ENCODE results near the gene CMSS1.

Gene CMSS1

DNA sequence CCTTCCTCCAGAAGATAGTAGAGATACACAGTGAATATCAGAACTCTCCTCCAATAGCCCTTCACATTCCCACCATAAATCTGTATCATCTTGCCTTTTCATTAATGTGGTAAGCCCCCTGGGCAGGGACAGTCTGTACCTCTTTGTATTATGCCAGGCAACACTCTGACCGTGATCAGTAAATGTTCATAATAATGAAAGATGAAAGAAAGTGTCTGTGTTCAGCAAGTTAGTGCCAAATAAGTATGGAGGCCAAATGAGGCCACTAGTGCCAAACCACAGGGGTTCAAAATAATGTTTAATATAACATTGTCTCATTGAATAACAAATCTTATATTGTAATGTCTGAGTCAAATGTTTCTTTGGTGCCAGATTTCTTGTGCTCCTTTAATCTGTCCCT, 104.3 kb downstream of the CMSS1 start:
- no peak overlapping the region for H2BK5ac ChIP-seq (ENCODE audit: low read length)
- no peaks in the 10 kb centered on the region for H3K27me3 ChIP-seq (ENCODE audit: insufficient read depth, low read length, poor library complexity)
- H3K18ac ChIP-seq (ENCODE audit: low read length): no peak overlapping the region
- H4K5ac ChIP-seq (ENCODE audit: low read length): no peak overlapping the region
- WGBS (ENCODE audit: extremely low coverage, insufficient coverage, low lambda C conversion rate): no CpG with 5 or more reads among the region's 1 CpG
- H3K4me2 ChIP-seq (ENCODE audit: low read length): no peak overlapping the region
- peak overlapping the region; percentile 94 for H2BK15ac ChIP-seq (replicated peaks; ENCODE audit: low read depth)
- H3K36me3 ChIP-seq (ENCODE audit: control insufficient read depth, insufficient read depth, low read length): no peaks in the 10 kb centered on the region
- H3K23ac ChIP-seq (ENCODE audit: low read length): no peak overlapping the region
- H3K4ac ChIP-seq (ENCODE audit: low read depth, low read length): no peak overlapping the region
- no peak overlapping the region for H3K56ac ChIP-seq (ENCODE audit: low read length)
- no peak overlapping the region for H3K4me3 ChIP-seq (ENCODE audit: low read length)
- H3K27ac ChIP-seq (ENCODE audit: low read depth, low read length): no peak overlapping the region
- H3K9ac ChIP-seq (ENCODE audit: low read length): no peak overlapping the region
- H3K79me2 ChIP-seq (ENCODE audit: control insufficient read depth, insufficient read depth, low read length): no peaks in the 10 kb centered on the region
- H3K4me1 ChIP-seq (ENCODE audit: control insufficient read depth, low read depth, low read length): peaks cover 6% of the 10 kb centered on the region
- peaks cover 5% of the 10 kb centered on the region for H3K79me1 ChIP-seq (ENCODE audit: low read length)
- H4K8ac ChIP-seq (ENCODE audit: low read depth, low read length): no peak overlapping the region
- H2AK5ac ChIP-seq (ENCODE audit: low read length): peak overlapping the region; percentile 36
- H2BK120ac ChIP-seq (ENCODE audit: low read depth, low read length): no peak overlapping the region
- DNase-seq: no peak

DNA sequence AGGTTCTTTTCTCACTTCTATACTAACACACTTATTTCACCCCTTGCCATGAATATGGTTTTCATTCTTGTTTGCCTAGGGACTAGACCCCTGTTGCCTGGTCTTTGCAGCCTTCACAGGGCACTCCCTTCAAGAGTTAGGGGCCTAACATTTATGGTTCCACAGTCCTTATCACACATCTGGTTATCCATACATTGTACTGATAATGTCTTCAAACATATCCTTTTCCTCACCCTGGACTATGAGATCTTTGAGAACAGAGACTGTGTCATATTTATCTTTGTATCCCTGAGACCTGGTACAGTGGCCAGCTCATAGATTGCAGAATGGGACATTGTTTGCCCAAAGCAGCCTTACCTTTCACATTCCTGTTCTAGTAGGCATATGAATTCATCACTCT, 106.2 kb downstream of the CMSS1 start:
- no peak overlapping the region for H3K4me3 ChIP-seq (ENCODE audit: low read length)
- no peaks in the 10 kb centered on the region for H3K79me2 ChIP-seq (ENCODE audit: control insufficient read depth, insufficient read depth, low read length)
- no peak overlapping the region for H2BK120ac ChIP-seq (ENCODE audit: low read depth, low read length)
- H3K79me1 ChIP-seq (ENCODE audit: low read length): peaks cover 5% of the 10 kb centered on the region
- H3K27ac ChIP-seq (ENCODE audit: low read depth, low read length): no peak overlapping the region
- no peak overlapping the region for H2AK5ac ChIP-seq (ENCODE audit: low read length)
- no peaks in the 10 kb centered on the region for H3K27me3 ChIP-seq (ENCODE audit: insufficient read depth, low read length, poor library complexity)
- no peak overlapping the region for H3K18ac ChIP-seq (ENCODE audit: low read length)
- no peak overlapping the region for H3K4me2 ChIP-seq (ENCODE audit: low read length)
- H3K4me1 ChIP-seq (ENCODE audit: control insufficient read depth, low read depth, low read length): peaks cover 11% of the 10 kb centered on the region
- H4K8ac ChIP-seq (ENCODE audit: low read depth, low read length): no peak overlapping the region
- no peak overlapping the region for H3K56ac ChIP-seq (ENCODE audit: low read length)
- no peak overlapping the region for H3K4ac ChIP-seq (ENCODE audit: low read depth, low read length)
- H2BK15ac ChIP-seq (replicated peaks; ENCODE audit: low read depth): no peak overlapping the region
- no peaks in the 10 kb centered on the region for H3K36me3 ChIP-seq (ENCODE audit: control insufficient read depth, insufficient read depth, low read length)
- no peak for DNase-seq
- H4K5ac ChIP-seq (ENCODE audit: low read length): no peak overlapping the region
- H2BK5ac ChIP-seq (ENCODE audit: low read length): no peak overlapping the region
- H3K9ac ChIP-seq (ENCODE audit: low read length): no peak overlapping the region
- H3K23ac ChIP-seq (ENCODE audit: low read length): no peak overlapping the region

GRCh38 chr3:99925584-99926230, 108.0 kb downstream of the CMSS1 start:
- no peak overlapping the region for H3K27ac ChIP-seq (ENCODE audit: low read depth, low read length)
- no peak for DNase-seq
- H4K8ac ChIP-seq (ENCODE audit: low read depth, low read length): no peak overlapping the region
- H3K79me2 ChIP-seq (ENCODE audit: control insufficient read depth, insufficient read depth, low read length): no peaks in the 10 kb centered on the region
- peaks cover 5% of the 10 kb centered on the region for H3K79me1 ChIP-seq (ENCODE audit: low read length)
- H3K36me3 ChIP-seq (ENCODE audit: control insufficient read depth, insufficient read depth, low read length): no peaks in the 10 kb centered on the region
- H3K18ac ChIP-seq (ENCODE audit: low read length): peak overlapping the region; percentile 84
- H3K9ac ChIP-seq (ENCODE audit: low read length): no peak overlapping the region
- H2BK5ac ChIP-seq (ENCODE audit: low read length): no peak overlapping the region
- H3K27me3 ChIP-seq (ENCODE audit: insufficient read depth, low read length, poor library complexity): no peaks in the 10 kb centered on the region
- no peak overlapping the region for H3K4me2 ChIP-seq (ENCODE audit: low read length)
- H2BK120ac ChIP-seq (ENCODE audit: low read depth, low read length): peak overlapping the region; percentile 36
- H2AK5ac ChIP-seq (ENCODE audit: low read length): no peak overlapping the region
- H4K5ac ChIP-seq (ENCODE audit: low read length): no peak overlapping the region
- no peak overlapping the region for H3K23ac ChIP-seq (ENCODE audit: low read length)
- WGBS (ENCODE audit: extremely low coverage, insufficient coverage, low lambda C conversion rate): no CpG with 5 or more reads among the region's 4 CpGs
- H2BK15ac ChIP-seq (replicated peaks; ENCODE audit: low read depth): peak overlapping the region; percentile 74
- H3K4me3 ChIP-seq (ENCODE audit: low read length): no peak overlapping the region
- no peak overlapping the region for H3K56ac ChIP-seq (ENCODE audit: low read length)
- H3K4me1 ChIP-seq (ENCODE audit: control insufficient read depth, low read depth, low read length): peaks cover 12% of the 10 kb centered on the region
- H3K4ac ChIP-seq (ENCODE audit: low read depth, low read length): peak overlapping the region; percentile 68

DNA sequence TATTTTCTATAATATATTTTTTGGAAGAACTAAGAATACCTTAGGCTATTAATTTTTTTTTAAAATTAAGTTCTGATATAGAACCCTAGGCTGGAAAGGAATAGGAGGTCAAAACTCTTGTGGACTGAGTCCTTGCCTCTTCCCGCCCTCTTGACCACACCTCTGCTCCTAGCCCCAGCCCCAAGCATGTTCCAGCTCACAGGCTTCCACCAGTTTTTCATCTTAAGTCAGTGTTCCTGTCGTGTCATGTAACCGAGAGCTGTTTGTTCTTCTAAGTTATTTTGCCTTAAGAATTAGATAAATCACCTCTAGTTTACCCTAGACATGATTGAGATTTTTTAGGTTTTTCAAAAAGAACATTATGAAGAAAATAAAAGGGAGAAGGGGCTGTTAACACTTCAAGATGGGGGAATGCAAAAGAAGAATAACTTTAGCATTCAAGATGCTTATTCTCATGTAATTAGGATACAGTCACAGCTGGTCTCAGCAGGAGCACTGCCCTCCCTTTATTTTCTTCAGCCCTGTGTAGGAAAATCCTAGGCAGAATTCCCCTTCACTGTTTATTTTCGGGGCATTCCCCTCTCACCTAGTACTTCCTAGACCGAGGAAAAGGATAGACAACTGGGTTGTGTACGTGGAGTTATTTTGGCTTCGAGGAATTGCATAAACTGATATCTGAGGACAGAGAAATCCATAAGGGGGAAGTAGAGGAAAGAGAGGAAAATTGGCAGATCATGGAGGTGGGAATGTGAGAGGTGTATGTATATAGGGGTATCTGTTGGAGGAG, 110.2 kb downstream of the CMSS1 start:
- Histone ChIP-seq H3K18ac (ENCODE audit: low read length) (peak overlapping the region; percentile 3), H3K36me3 (ENCODE audit: control insufficient read depth, insufficient read depth, low read length) (no peaks in the 10 kb centered on the region), H3K4me3 (ENCODE audit: low read length) (no peak overlapping the region), H3K56ac (ENCODE audit: low read length) (no peak overlapping the region), H3K79me2 (ENCODE audit: control insufficient read depth, insufficient read depth, low read length) (no peaks in the 10 kb centered on the region), H2BK15ac (replicated peaks; ENCODE audit: low read depth) (no peak overlapping the region), H3K4me2 (ENCODE audit: low read length) (no peak overlapping the region), H3K4ac (ENCODE audit: low read depth, low read length) (no peak overlapping the region), H2BK5ac (ENCODE audit: low read length) (no peak overlapping the region), H3K27me3 (ENCODE audit: insufficient read depth, low read length, poor library complexity) (no peaks in the 10 kb centered on the region), H2BK120ac (ENCODE audit: low read depth, low read length) (no peak overlapping the region), H4K8ac (ENCODE audit: low read depth, low read length) (no peak overlapping the region), H3K9ac (ENCODE audit: low read length) (no peak overlapping the region), H3K4me1 (ENCODE audit: control insufficient read depth, low read depth, low read length) (peaks cover 7% of the 10 kb centered on the region), H2AK5ac (ENCODE audit: low read length) (no peak overlapping the region), H3K23ac (ENCODE audit: low read length) (no peak overlapping the region), H3K27ac (ENCODE audit: low read depth, low read length) (no peak overlapping the region), H4K5ac (ENCODE audit: low read length) (no peak overlapping the region), H3K79me1 (ENCODE audit: low read length) (peaks cover 1% of the 10 kb centered on the region)
- no CpG with 5 or more reads among the region's 7 CpGs for WGBS (ENCODE audit: extremely low coverage, insufficient coverage, low lambda C conversion rate)
- DNase-seq: no peak

GRCh38 chr3:99928771-99929744, 111.4 kb downstream of the CMSS1 start:
- H3K4me3 ChIP-seq (ENCODE audit: low read length): no peak overlapping the region
- H3K79me1 ChIP-seq (ENCODE audit: low read length): peaks cover 1% of the 10 kb centered on the region
- H2BK15ac ChIP-seq (replicated peaks; ENCODE audit: low read depth): no peak overlapping the region
- no peak overlapping the region for H4K5ac ChIP-seq (ENCODE audit: low read length)
- WGBS (ENCODE audit: extremely low coverage, insufficient coverage, low lambda C conversion rate): no CpG with 5 or more reads among the region's 7 CpGs
- H2AK5ac ChIP-seq (ENCODE audit: low read length): no peak overlapping the region
- no peak overlapping the region for H3K4ac ChIP-seq (ENCODE audit: low read depth, low read length)
- H3K4me2 ChIP-seq (ENCODE audit: low read length): no peak overlapping the region
- no peak overlapping the region for H3K18ac ChIP-seq (ENCODE audit: low read length)
- no peaks in the 10 kb centered on the region for H3K79me2 ChIP-seq (ENCODE audit: control insufficient read depth, insufficient read depth, low read length)
- no peak for DNase-seq
- no peaks in the 10 kb centered on the region for H3K27me3 ChIP-seq (ENCODE audit: insufficient read depth, low read length, poor library complexity)
- H4K8ac ChIP-seq (ENCODE audit: low read depth, low read length): no peak overlapping the region
- no peaks in the 10 kb centered on the region for H3K36me3 ChIP-seq (ENCODE audit: control insufficient read depth, insufficient read depth, low read length)
- peaks cover 10% of the 10 kb centered on the region for H3K4me1 ChIP-seq (ENCODE audit: control insufficient read depth, low read depth, low read length)
- H2BK120ac ChIP-seq (ENCODE audit: low read depth, low read length): no peak overlapping the region
- no peak overlapping the region for H3K23ac ChIP-seq (ENCODE audit: low read length)
- no peak overlapping the region for H3K56ac ChIP-seq (ENCODE audit: low read length)
- no peak overlapping the region for H2BK5ac ChIP-seq (ENCODE audit: low read length)
- H3K27ac ChIP-seq (ENCODE audit: low read depth, low read length): no peak overlapping the region
- no peak overlapping the region for H3K9ac ChIP-seq (ENCODE audit: low read length)
